Peyer's patch (tissue), 4 donors: ENCODE measurements around the gene DCC. TPM values are rescaled to one million over a fixed set of nuclear protein-coding genes. Genes with fewer than 3 reads are reported as not detected.

Source experiments
- DNase-seq, 3 donors: peaks; one replicate each; pipeline ENCODE4 v3.0.0-alpha.2; 2017 to 2019
- H3K27ac ChIP-seq, 4 donors: fragments of 200-600 bp; sonication (generic); one replicate each; pipeline ENCODE4 v1.5.1; 2016 to 2019
- H3K27me3 ChIP-seq, 2 donors: fragments of 200-600 bp; sonication (generic); one replicate each; pipeline ENCODE4 v1.5.1; 2019
- H3K36me3 ChIP-seq, 3 donors: fragments of 200-600 bp; sonication (generic); one replicate each; pipeline ENCODE4 v1.5.1; 2016 to 2019
- H3K4me1 ChIP-seq, 4 donors: fragments of 200-600 bp; sonication (generic); one replicate each; pipeline ENCODE4 v1.5.1; 2016 to 2019
- H3K4me3 ChIP-seq, 4 donors: fragments of 200-600 bp; sonication (generic); 1 replicate in 3 of 4; 2 replicates in 1 of 4; pipeline ENCODE4 v1.5.1; 2016 to 2019; ENCODE audit warnings: mild to moderate bottlenecking in 1 of 4
- H3K9me3 ChIP-seq, 4 donors: fragments of 200-600 bp; sonication (generic); one replicate each; pipeline ENCODE4 v1.5.1; 2016 to 2019; ENCODE audit warnings: mild to moderate bottlenecking in 1 of 4
- CTCF ChIP-seq, 6 experiments: fragments of 450-650 bp in 4 of 6; fragments of 200-600 bp in 2 of 6; sonication (generic) in 1 of 6; IDR thresholded peaks; one replicate each; pipeline ENCODE4 v1.5.1; 2017 to 2019; ENCODE audit warnings: antibody characterized with exemption in 6 of 6, mild to moderate bottlenecking in 3 of 6, moderate library complexity in 1 of 6
- POLR2A ChIP-seq, 2 donors: fragments of 450-650 bp; IDR thresholded peaks; one replicate each; pipeline ENCODE4 v1.5.1; 2017; ENCODE audit warnings: antibody characterized with exemption in 2 of 2, mild to moderate bottlenecking in 2 of 2, moderate library complexity in 2 of 2
- total RNA-seq, 4 donors: library from RNA; depleted of rRNA; stranded (reverse); fragments of >200 nt; gene quantifications; one replicate each; pipeline ENCODE4 v1.1.0, GENCODE V29; 2016

DCC gene
- total RNA-seq, 4 donors from 2014 or later, result 0.13 TPM; not detected in 3

GRCh38 chr18:52572036-52573000, 232.3 kb downstream of the DCC start:
- Histone ChIP-seq H3K27me3 (no peaks in the 10 kb centered on the region), H3K27ac (no peak overlapping the region), H3K4me1 (no peaks in the 10 kb centered on the region), H3K4me3 (no peak overlapping the region), H3K9me3 (no peaks in the 10 kb centered on the region), H3K36me3 (no peaks in the 10 kb centered on the region)
- TF ChIP-seq CTCF (IDR thresholded peaks at IDR 0.05), result no peak
- TF ChIP-seq POLR2A (IDR thresholded peaks at IDR 0.05), result no peak
- DNase-seq, result no peak

DNA sequence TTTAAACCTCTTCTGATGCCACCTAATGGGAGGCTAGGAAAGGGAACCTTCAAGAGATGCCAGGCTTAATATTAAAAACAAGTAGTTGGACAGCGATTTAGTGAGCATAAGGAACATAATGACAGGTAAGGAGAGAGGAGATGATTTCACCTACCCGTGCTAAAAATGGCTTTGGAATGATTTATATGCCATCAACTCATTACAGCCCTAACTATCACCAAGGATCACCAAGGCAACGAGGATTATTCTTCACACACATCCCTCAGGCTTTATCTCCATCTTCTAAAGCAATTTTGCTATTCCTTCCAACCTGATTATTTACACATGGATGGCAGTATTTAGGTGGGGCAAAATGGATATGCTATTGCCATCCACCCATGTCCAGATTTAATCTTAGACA, 237.8 kb downstream of the DCC start:
- no peak for DNase-seq
- Histone ChIP-seq H3K27ac (no peak overlapping the region), H3K36me3 (no peaks in the 10 kb centered on the region), H3K27me3 (no peaks in the 10 kb centered on the region), H3K4me1 (no peaks in the 10 kb centered on the region), H3K9me3 (no peaks in the 10 kb centered on the region), H3K4me3 (no peak overlapping the region)
- no peak for TF ChIP-seq POLR2A (IDR thresholded peaks at IDR 0.05)
- TF ChIP-seq CTCF (IDR thresholded peaks at IDR 0.05), result no peak

GRCh38 chr18:52582061-52582460, 242.1 kb downstream of the DCC start:
- no peaks in the 10 kb centered on the region for H3K9me3 ChIP-seq
- H3K27me3 ChIP-seq, result no peaks in the 10 kb centered on the region
- no peak for DNase-seq
- TF ChIP-seq CTCF (IDR thresholded peaks at IDR 0.05) (no peak), POLR2A (IDR thresholded peaks at IDR 0.05) (no peak)
- no peaks in the 10 kb centered on the region for H3K4me1 ChIP-seq
- H3K27ac ChIP-seq, result no peak overlapping the region
- H3K4me3 ChIP-seq, result no peak overlapping the region
- no peaks in the 10 kb centered on the region for H3K36me3 ChIP-seq

DNA sequence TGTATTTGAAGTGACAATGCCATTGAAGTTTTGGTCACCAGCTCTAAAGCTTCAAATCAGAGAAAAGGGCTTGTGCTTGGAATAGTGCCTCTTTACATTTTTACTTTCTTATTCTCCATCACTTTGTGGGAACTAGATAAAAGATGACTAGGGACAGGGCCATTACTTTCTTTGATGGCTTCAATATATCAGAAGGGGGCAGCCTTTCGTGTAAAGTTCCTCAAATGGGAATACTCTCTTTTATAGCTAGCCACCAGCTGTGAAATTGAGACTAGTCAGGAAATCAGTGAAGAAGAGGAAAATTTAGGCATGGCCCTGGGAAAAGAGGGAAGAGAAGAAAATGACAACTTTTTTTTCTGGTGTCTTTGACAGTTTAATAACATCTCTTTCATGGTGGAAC, 242.5 kb downstream of the DCC start:
- no peak for TF ChIP-seq CTCF (IDR thresholded peaks at IDR 0.05)
- no peak for TF ChIP-seq POLR2A (IDR thresholded peaks at IDR 0.05)
- DNase-seq, result no peak

DNA sequence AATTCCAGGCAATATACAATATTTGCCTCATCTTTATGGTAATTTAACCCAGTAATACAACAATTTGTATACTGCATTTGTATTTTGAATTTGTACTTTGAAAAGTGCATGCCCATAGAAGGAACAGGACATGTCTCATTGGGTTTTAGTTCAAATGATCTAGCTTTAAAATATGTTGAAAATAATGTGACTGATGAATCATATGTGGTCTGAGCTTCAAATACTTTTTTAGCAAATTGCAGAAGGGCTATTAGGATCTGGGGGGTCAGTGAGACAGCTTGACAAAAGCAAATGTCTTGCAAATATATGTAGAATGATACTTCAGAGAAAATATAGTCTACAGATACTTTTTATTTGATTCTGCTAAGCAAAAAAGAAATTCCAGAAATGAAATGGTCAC, 248.9 kb downstream of the DCC start:
- TF ChIP-seq POLR2A (IDR thresholded peaks at IDR 0.05) (no peak), CTCF (IDR thresholded peaks at IDR 0.05) (no peak)

More for the DNA sequence above, 242.5 kb downstream of the DCC start:
- no peaks in the 10 kb centered on the region for H3K9me3 ChIP-seq
- H3K27ac ChIP-seq, result no peak overlapping the region
- no peaks in the 10 kb centered on the region for H3K27me3 ChIP-seq
- no peaks in the 10 kb centered on the region for H3K4me1 ChIP-seq
- H3K36me3 ChIP-seq, result no peaks in the 10 kb centered on the region
- H3K4me3 ChIP-seq, result no peak overlapping the region

More for the DNA sequence above, 248.9 kb downstream of the DCC start:
- no peaks in the 10 kb centered on the region for H3K36me3 ChIP-seq
- H3K27ac ChIP-seq, result no peak overlapping the region
- DNase-seq, result no peak
- no peaks in the 10 kb centered on the region for H3K9me3 ChIP-seq
- no peaks in the 10 kb centered on the region for H3K27me3 ChIP-seq
- no peaks in the 10 kb centered on the region for H3K4me1 ChIP-seq
- no peak overlapping the region for H3K4me3 ChIP-seq
